AG04449 (cell line): ENCODE data around the gene PMM1.

Source experiments
- CTCF ChIA-PET: fragments of 350-600 bp; formaldehyde crosslinking; extraction: SDS; loops from one replicate; lab custom pipeline; 2021; ENCODE audit warnings: antibody characterized with exemption; lab: Yijun Ruan, JAX
- POLR2A ChIA-PET: fragments of 400-600, 350-600 bp; formaldehyde crosslinking; extraction: SDS; loops from one replicate; lab custom pipeline; 2020; ENCODE audit warnings: antibody characterized with exemption, inconsistent platforms; lab: Yijun Ruan, JAX
- DNase-seq: peaks from one replicate; pipeline ENCODE4 v3.0.0-alpha.2; 2010; ENCODE audit warnings: low read depth, low spot score
- H3K4me3 ChIP-seq: 2 replicates; pipeline ENCODE4 v1.5.1; 2011; ENCODE audit warnings: low read depth, mild to moderate bottlenecking, control low read depth, low read length
- CTCF ChIP-seq: IDR thresholded peaks from one replicate; pipeline ENCODE4 v1.5.1; 2011; ENCODE audit warnings: mild to moderate bottlenecking, moderate library complexity, low read length, control low read depth, inconsistent platforms; ENCODE audit not compliant: insufficient read depth; ENCODE audit errors: missing control alignments

PMM1 gene

DNA sequence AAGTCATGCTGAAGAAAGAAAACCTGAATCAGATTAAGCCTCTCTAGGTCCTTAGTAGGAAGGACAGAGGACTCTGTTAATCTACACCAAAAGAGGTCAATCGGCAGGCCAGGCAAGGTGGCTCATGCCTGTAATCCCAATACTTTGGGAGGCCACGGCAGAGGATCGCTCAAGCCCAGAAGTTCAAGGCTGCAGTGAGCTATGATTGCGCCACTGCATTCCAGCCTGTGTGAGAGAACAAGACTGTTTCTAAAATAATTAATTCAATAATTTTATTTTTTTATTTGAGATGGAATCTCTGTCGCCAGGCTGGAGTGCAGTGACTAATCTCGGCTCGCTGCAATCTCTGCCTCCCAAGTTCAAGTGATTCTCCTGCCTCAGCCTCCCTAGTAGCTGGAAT, 35.9 kb upstream of the PMM1 start:
- TF ChIP-seq CTCF: no peak
- POLR2A ChIA-PET: no interaction called here
- CTCF ChIA-PET: interaction anchor here (1.3 to 2.9 kb wide), 2 partner anchors 41 to 72 kb away, joined by 3 to 9 read pairs; no protein-coding TSS in a partner anchor
- no peak for DNase-seq
- no peak overlapping the region for H3K4me3 ChIP-seq

DNA sequence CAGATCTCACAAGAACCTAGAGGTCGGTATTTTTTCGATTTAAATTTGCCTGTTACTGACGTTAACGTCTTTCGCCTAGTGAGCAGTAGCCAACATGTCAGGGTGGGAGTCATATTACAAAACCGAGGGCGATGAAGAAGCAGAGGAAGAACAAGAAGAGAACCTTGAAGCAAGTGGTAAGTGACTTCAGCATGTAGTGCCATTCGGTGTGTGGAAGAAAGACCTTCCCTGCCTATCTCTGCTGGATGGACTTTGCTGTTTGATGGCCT, 32.2 kb upstream of the PMM1 start:
- no peak for DNase-seq
- POLR2A ChIA-PET: interaction anchor here (1.1 to 1.5 kb wide), 3 partner anchors 15 to 32 kb away, joined by 3 to 7 read pairs (median 7); partner anchors contain the start of gene PMM1
- CTCF ChIA-PET: interaction anchor here (1.1 to 2.0 kb wide), 4 partner anchors 25 to 105 kb away, joined by 3 to 7 read pairs (median 4); partner anchors contain the start of gene POLR3H
- TF ChIP-seq CTCF: no peak
- H3K4me3 ChIP-seq: peak overlapping the region; percentile 99

GRCh38 chr22:41621099-41621910, 31.7 kb upstream of the PMM1 start, which contains the start of gene XRCC6:
XRCC6 (plus strand) TSS chr22:41621295; CDS start chr22:41622005, 710 bp downstream.
- no peak for TF ChIP-seq CTCF
- peak; percentile 98 for DNase-seq
- CTCF ChIA-PET: interaction anchor here (0.8 to 2.0 kb wide), 5 partner anchors 23 to 104 kb away, joined by 3 to 7 read pairs (median 3); partner anchors contain the start of gene POLR3H
- H3K4me3 ChIP-seq: peak within 1 kb of the TSS; percentile 99
- POLR2A ChIA-PET: interaction anchor here (0.6 to 1.5 kb wide), 9 partner anchors 16 to 336 kb away, joined by 3 to 7 read pairs (median 4); partner anchors contain the start of genes PMM1, POLR3H and TOB2

DNA sequence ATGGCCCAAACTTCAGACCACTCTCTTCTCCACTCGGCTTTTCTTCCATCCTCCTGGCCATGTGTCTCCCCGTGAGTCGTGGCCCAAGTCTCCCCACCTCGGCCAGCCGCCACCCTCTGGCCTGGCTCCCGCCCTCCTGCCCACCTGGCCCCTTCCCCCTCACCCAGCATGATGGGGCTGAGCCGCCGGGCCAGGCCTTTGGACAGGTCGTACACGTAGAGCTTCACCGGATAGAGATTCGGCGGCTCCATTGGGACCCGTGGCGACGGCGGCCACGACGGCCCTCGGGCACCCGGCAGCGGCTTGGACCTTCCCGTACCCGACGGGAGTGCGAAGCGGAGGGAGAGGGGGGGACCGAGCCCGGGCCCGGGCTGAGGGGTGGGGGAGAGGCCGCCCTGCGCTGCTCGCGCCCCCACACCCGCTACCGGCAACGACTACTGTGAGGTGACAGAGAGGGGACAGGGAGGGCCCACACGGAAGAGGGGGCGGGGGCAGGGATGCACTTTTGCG, 31.0 kb upstream of the PMM1 start, which contains the start of gene DESI1:
Gene DESI1, minus strand, starts transcription at position 455 of the 510 bp plus-strand sequence. Its CDS starts 204 bp downstream, at position 251.
- TF ChIP-seq CTCF: no peak
- no peak for DNase-seq
- POLR2A ChIA-PET: interaction anchor here (0.6 to 1.5 kb wide), 8 partner anchors 17 to 337 kb away, joined by 3 to 7 read pairs (median 4); partner anchors contain the start of genes PMM1, POLR3H and TOB2
- H3K4me3 ChIP-seq: peak within 1 kb of the TSS; percentile 99
- CTCF ChIA-PET: interaction anchor here (0.8 to 2.0 kb wide), 3 partner anchors 22 to 46 kb away, joined by 3 to 7 read pairs (median 3); no protein-coding TSS in a partner anchor

GRCh38 chr22:41619979-41620588, 30.4 kb upstream of the PMM1 start:
- POLR2A ChIA-PET: no interaction called here
- H3K4me3 ChIP-seq: peak overlapping the region; percentile 89
- TF ChIP-seq CTCF: no peak
- no peak for DNase-seq
- CTCF ChIA-PET: interaction anchor here (0.9 to 5.1 kb wide), 7 partner anchors 14 to 87 kb away, joined by 3 to 38 read pairs (median 5); no protein-coding TSS in a partner anchor
